ENCODE measurements around the gene SLC17A6.

The SLC17A6 gene

GRCh38 chr11:22387126-22387525 is 48.9 kb downstream of the SLC17A6 start:
- TF ChIP-seq, protein P1, sequence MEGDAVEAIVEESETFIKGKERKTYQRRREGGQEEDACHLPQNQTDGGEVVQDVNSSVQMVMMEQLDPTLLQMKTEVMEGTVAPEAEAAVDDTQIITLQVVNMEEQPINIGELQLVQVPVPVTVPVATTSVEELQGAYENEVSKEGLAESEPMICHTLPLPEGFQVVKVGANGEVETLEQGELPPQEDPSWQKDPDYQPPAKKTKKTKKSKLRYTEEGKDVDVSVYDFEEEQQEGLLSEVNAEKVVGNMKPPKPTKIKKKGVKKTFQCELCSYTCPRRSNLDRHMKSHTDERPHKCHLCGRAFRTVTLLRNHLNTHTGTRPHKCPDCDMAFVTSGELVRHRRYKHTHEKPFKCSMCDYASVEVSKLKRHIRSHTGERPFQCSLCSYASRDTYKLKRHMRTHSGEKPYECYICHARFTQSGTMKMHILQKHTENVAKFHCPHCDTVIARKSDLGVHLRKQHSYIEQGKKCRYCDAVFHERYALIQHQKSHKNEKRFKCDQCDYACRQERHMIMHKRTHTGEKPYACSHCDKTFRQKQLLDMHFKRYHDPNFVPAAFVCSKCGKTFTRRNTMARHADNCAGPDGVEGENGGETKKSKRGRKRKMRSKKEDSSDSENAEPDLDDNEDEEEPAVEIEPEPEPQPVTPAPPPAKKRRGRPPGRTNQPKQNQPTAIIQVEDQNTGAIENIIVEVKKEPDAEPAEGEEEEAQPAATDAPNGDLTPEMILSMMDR (IDR thresholded peaks at IDR 0.05; ENCODE audit: borderline replicate concordance, insufficient read depth, low read depth, low read length), result no peak

DNA sequence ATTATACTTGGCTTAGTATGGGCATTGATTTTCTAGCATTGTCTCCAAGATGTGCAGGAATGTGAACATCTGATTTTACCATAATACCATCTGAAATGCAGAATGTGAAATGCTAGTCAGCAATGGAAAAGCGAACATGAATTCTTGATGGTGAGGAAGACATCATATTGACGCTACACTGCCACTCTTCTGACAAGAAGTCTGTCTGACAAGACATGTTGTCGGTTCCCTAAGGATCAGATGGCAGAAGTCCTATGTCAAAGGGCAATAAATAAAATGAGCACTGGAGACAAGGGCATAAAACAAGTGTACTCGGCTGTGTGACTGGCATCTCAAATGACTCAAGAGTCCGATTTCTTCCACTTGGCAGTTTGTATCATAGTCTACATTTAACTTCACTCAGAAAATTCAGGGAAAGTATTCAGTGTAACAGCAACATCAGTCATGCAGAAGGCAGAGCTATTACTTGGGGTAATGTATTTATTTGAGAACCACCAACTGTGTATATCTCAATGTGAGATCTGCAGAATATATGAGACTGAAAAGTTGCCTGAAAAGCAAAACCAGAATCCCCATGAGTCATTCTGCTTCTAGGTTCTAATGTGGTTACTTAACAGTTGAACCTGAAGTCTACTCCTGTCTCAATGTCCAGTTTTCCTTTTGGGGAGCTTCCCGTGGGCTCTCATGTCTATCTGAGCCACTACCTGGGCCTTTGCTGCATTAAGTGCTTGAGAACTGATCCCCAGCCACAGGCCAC is 51.5 kb downstream of the SLC17A6 start:
- TF ChIP-seq, protein P1 (IDR thresholded peaks at IDR 0.05; ENCODE audit: borderline replicate concordance, insufficient read depth, low read depth, low read length), result no peak
- H3K4me3 ChIP-seq (ENCODE audit: low read depth, low read length), result no peak overlapping the region

More at GRCh38 chr11:22387126-22387525, 48.9 kb downstream of the SLC17A6 start:
- no peak overlapping the region for H3K4me3 ChIP-seq (ENCODE audit: low read depth, low read length)

- TF ChIP-seq, protein P1 (IDR thresholded peaks at IDR 0.05; ENCODE audit: borderline replicate concordance, insufficient read depth, low read depth, low read length), result no peak
- no peak overlapping the region for H3K4me3 ChIP-seq (ENCODE audit: low read depth, low read length)
Measured at GRCh38 chr11:22390283-22390655, 52.1 kb downstream of the SLC17A6 start.

DNA sequence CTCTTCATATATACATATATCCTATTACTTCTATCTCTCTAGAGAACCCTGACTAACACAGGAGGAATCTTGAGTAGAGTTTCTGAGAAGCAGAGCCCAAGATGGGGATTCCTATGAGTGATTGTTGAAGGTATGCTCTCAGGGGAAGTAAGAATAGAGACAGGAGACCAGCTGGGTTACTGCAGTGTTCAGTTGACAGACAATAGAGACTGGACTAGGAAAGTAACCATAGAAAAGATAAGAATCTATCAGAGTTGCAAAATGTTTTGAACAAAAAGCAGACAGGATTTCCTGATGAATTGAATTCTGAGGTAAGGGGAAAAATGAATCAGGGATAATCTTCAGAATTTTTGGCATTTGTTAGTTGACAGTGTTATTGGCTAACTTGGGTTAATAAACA is 54.4 kb downstream of the SLC17A6 start:
- TF ChIP-seq, protein P1 (IDR thresholded peaks at IDR 0.05; ENCODE audit: borderline replicate concordance, insufficient read depth, low read depth, low read length), result no peak

DNA sequence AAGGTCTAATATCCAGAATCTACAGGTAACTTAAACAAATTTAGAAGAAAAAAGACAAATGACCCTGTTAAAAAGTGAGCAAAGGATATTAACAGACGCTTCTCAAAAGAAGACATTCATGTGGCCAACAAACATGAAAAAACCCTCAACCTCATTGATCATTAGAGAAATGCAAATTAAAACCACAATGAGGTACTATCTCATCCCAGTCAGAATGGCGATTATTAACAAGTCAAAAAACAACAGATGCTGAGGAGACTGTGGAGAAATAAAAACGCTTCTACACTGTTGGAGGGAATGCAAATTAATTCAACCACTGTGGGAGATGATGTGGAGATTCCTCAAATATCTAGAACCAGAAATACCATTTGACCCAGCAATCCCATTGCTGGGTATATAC is 67.2 kb downstream of the SLC17A6 start:
- H3K4me3 ChIP-seq (ENCODE audit: low read depth, low read length), result no peak overlapping the region
- TF ChIP-seq, protein P1 (IDR thresholded peaks at IDR 0.05; ENCODE audit: borderline replicate concordance, insufficient read depth, low read depth, low read length), result no peak

More for the DNA sequence above, 54.4 kb downstream of the SLC17A6 start:
- H3K4me3 ChIP-seq (ENCODE audit: low read depth, low read length), result no peak overlapping the region

DNA sequence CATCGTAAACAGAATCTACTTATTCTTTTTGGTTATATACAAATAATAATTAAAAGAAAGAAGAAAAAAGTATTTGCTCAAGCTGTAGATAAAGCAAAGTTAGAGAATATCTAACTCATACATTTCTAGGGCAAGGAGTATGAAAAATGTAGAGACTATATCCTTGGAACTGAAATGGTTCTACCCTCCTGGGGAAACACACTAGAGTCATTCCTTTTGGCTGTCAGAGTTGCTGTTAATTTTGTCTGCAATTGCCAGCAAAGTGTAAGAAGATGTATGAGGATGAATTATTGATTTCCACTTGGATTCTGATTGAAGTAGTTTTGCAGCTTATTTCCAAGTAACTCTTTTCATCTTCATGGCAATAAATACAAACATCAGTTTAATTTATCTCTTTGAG is 69.1 kb downstream of the SLC17A6 start:
- TF ChIP-seq, protein P1 (IDR thresholded peaks at IDR 0.05; ENCODE audit: borderline replicate concordance, insufficient read depth, low read depth, low read length), result no peak
- no peak overlapping the region for H3K4me3 ChIP-seq (ENCODE audit: low read depth, low read length)

- TF ChIP-seq, protein P1 (IDR thresholded peaks at IDR 0.05; ENCODE audit: borderline replicate concordance, insufficient read depth, low read depth, low read length), result no peak
- H3K4me3 ChIP-seq (ENCODE audit: low read depth, low read length), result no peak overlapping the region
Measured at GRCh38 chr11:22407921-22408320, 69.7 kb downstream of the SLC17A6 start.

All from GM12875 (cell line).